Endothelial cell of umbilical vein (primary cell): ENCODE data around the gene ZNF672.

Experiments
- EZH2 ChIP-seq: IDR thresholded peaks from 2 replicates; pipeline ENCODE4 v1.6.1; 2012; ENCODE audit warnings: borderline replicate concordance, low read depth, mild to moderate bottlenecking, moderate library complexity, low read length, inconsistent platforms; ENCODE audit not compliant: severe bottlenecking
- GATA2 ChIP-seq: IDR thresholded peaks from 2 replicates; pipeline ENCODE4 v1.7.0; 2011; ENCODE audit warnings: low read depth, mild to moderate bottlenecking, moderate library complexity, mixed read lengths, low read length; ENCODE audit not compliant: insufficient read length, insufficient read depth
- JUN ChIP-seq: IDR thresholded peaks from 2 replicates; pipeline ENCODE4 v1.6.1; 2011; ENCODE audit warnings: borderline replicate concordance, low read depth; ENCODE audit not compliant: insufficient read length, insufficient read depth
- MAX ChIP-seq: IDR thresholded peaks from 2 replicates; pipeline ENCODE4 v1.6.1; 2011; ENCODE audit not compliant: insufficient read depth, insufficient read length
- MYC ChIP-seq: IDR thresholded peaks from one replicate; pipeline ENCODE4 v1.6.1; 2011; ENCODE audit warnings: mild to moderate bottlenecking, low read depth, low read length
- POLR2A ChIP-seq: IDR thresholded peaks from 2 replicates; pipeline ENCODE4 v1.6.1; 2012; ENCODE audit warnings: low read depth, mild to moderate bottlenecking, control low read depth, low read length
- POLR2AphosphoS5 ChIP-seq: IDR thresholded peaks from 2 replicates; pipeline ENCODE4 v1.6.1; 2012; ENCODE audit warnings: low read depth, mild to moderate bottlenecking, control low read depth, low read length, moderate library complexity; ENCODE audit not compliant: insufficient read depth
- TF ChIP-seq, protein P1 (sequence below), 2 donors: IDR thresholded peaks; 1 replicate in 1 of 2; 2 replicates in 1 of 2; pipeline ENCODE4 v1.5.1; 2011; ENCODE audit warnings: low read length in 2 of 2, mild to moderate bottlenecking in 2 of 2, moderate library complexity in 2 of 2, control low read depth in 1 of 2, inconsistent platforms in 1 of 2, low read depth in 1 of 2; ENCODE audit not compliant: insufficient read depth in 1 of 2; ENCODE audit errors: extremely low read depth in 1 of 2

GRCh38 chr1:248862695-248862997 lies 24.6 kb downstream of the ZNF672 start:
- TF ChIP-seq GATA2 (no peak), POLR2AphosphoS5 (no peak), MAX (no peak), MYC (no peak), POLR2A (no peak), EZH2 (no peak), JUN (no peak)
- TF ChIP-seq, protein P1, sequence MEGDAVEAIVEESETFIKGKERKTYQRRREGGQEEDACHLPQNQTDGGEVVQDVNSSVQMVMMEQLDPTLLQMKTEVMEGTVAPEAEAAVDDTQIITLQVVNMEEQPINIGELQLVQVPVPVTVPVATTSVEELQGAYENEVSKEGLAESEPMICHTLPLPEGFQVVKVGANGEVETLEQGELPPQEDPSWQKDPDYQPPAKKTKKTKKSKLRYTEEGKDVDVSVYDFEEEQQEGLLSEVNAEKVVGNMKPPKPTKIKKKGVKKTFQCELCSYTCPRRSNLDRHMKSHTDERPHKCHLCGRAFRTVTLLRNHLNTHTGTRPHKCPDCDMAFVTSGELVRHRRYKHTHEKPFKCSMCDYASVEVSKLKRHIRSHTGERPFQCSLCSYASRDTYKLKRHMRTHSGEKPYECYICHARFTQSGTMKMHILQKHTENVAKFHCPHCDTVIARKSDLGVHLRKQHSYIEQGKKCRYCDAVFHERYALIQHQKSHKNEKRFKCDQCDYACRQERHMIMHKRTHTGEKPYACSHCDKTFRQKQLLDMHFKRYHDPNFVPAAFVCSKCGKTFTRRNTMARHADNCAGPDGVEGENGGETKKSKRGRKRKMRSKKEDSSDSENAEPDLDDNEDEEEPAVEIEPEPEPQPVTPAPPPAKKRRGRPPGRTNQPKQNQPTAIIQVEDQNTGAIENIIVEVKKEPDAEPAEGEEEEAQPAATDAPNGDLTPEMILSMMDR (IDR thresholded peaks at IDR 0.05; ENCODE audit: extremely low read depth in 1 of 2, insufficient read depth in 1 of 2, low read depth in 1 of 2, low read length in 2 of 2), result no peak
